HG02678 (cell line): ENCODE data around the gene LGALS1.
"Not testable (repeated sequence)": the region's sequence is repeated elsewhere in the genome, so short reads cannot be mapped to it uniquely, and the experiment has no call there.

Experiments used
- ATAC-seq: cut with Tn5 transposase; IDR thresholded peaks from one replicate; pipeline ENCODE4 v1.9.1; 2021; ENCODE audit warnings: mild to moderate bottlenecking, moderate library complexity; ENCODE audit not compliant: unreplicated experiment

LGALS1 gene

GRCh38 chr22:37716708-37717107 lies 41.3 kb downstream of the LGALS1 start:
- ATAC-seq, result no peak

DNA sequence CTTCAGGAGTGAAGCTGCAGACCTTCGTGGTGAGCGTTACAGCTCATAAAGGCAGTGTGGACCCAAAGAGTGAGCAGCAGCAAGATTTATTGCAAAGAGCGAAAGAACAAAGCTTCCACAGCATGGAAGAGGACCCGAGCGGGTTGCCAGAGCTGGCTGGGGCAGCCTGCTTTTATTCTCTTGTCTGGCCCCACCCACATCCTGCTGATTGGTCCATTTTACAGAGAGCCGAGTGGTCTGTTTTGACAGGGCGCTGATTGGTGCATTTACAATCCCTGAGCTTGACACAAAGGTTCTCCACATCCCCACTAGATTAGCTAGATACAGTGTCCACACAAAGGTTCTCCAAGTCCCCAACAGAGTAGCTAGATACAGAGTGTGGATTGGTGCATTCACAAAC lies 41.8 kb downstream of the LGALS1 start:
- not testable (repeated sequence) for ATAC-seq

DNA sequence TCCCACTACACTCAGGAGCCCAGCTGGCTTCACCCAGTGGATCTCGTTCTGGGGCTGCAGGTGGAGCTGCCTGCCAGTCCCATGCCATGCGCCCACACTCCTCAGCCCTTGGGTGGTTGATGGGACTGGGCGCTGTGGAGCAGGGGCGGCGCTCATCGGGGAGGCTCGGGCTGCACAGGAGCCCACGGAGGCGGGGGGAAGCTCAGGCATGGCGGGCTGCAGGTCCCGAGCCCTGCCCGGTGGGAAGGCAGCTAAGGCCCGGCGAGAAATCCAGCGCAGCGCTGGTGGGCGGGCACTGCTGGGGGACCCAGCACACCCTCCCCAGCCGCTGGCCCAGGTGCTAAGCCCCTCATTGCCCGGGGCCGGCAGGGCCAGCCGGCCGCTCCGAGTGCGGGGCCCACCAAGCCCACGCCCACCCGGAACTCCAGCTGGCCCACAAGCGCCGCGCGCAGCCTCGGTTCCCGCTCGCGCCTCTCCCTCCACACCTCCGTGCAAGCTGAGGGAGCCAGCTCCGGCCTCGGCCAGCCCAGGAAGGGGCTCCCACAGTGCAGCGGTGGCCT lies 42.4 kb downstream of the LGALS1 start:
- not testable (repeated sequence) for ATAC-seq

GRCh38 chr22:37725551-37726240 lies 50.3 kb downstream of the LGALS1 start:
- ATAC-seq, result no peak

DNA sequence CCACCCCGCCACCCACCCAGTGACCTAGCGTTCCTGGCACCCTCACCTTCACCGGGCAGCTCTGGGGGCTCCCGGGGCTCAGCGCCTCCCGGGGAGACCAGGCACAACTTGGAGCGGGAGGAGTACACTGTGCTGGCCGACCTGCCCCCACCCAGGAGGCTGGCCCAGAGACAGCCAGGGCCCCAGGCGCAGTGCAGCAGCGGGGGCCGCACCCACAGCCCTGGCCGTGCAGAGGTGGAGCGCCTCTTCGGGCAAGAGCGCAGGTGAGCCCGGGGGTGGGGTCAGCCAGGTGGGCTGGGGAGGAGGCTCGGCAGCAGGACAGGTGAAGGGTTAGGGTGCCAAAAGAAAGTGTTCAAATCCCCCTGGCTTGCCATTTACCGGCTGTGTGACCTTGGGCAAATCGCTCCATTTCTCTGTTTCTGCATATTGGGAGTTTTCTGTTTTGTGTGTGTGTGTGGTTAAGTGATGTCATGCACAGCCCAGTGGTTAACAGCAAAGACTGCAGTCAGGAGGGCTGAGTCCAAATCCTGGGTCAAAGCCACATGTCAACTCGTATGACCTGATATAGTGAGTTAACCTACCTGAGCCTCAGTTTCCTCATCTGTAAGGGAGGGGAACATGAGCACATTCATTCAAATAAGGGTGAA lies 50.9 kb downstream of the LGALS1 start:
- ATAC-seq, result no peak

- ATAC-seq, result no peak
Measured at GRCh38 chr22:37728620-37729019, 53.2 kb downstream of the LGALS1 start.
